ENCODE measurements around the gene KIAA0319L. TPM values are rescaled to one million over a fixed set of nuclear protein-coding genes. Genes with fewer than 3 reads are reported as not detected.

Gene KIAA0319L
- total and polyA plus RNA-seq, 2 donors (not counting 3 experiments of a cell fraction or from before 2014, with no cell fraction given): 31.4 to 43.4 TPM

- ChIA-PET CTCF (interaction anchor here (1.7 to 3.2 kb wide), 4 partner anchors 11 to 242 kb away, joined by 5 to 17 read pairs (median 9); no protein-coding TSS in a partner anchor), POLR2A (no interaction called here)
- intact Hi-C loops (cut with micrococcal nuclease) (loop anchor here (1.0 kb wide), 1 partner anchor 242 kb away; no protein-coding TSS in a partner anchor), dilution Hi-C loops (cut with MboI; ENCODE audit: extremely low pct_ligation_motif_present, low sequenced_read_pairs) (no loop called here)
- FAIRE-seq: no peak
- no peak overlapping the region for H3K9ac ChIP-seq (replicated peaks; ENCODE audit: extremely low read depth, insufficient read depth, low read length)
- no peak overlapping the region for H3K4me2 ChIP-seq (ENCODE audit: insufficient read depth, low read length)
- no peak overlapping the region for H3K4me3 ChIP-seq (replicated peaks in 1 of 3; ENCODE audit: insufficient read depth in 1 of 3, low read depth in 1 of 3, low read length in 3 of 3)
- H3K9me1 ChIP-seq (replicated peaks; ENCODE audit: control insufficient read depth, extremely low read depth, insufficient read depth, low read length): no peaks in the 10 kb centered on the region
- TF ChIP-seq EZH2 (IDR thresholded peaks at IDR 0.05; ENCODE audit: borderline replicate concordance, low read depth, low read length, severe bottlenecking) (no peak), FOS (IDR thresholded peaks at IDR 0.05; ENCODE audit: borderline replicate concordance, insufficient read depth, low read length) (no peak), CTCF (IDR thresholded peaks at IDR 0.05; ENCODE audit: extremely low read depth in 1 of 2, insufficient read depth in 1 of 2, low read depth in 1 of 2, low read length in 2 of 2) (no peak), MAX (IDR thresholded peaks at IDR 0.05; ENCODE audit: insufficient read depth, insufficient read length) (no peak), JUN (IDR thresholded peaks at IDR 0.05; ENCODE audit: borderline replicate concordance, insufficient read depth, insufficient read length, low read depth) (no peak), GATA2 (IDR thresholded peaks at IDR 0.05; ENCODE audit: insufficient read depth, insufficient read length, low read depth, low read length) (no peak), MYC (IDR thresholded peaks at IDR 0.05; ENCODE audit: low read depth, low read length) (no peak), POLR2A (IDR thresholded peaks at IDR 0.05; ENCODE audit: low read depth, low read length) (no peak), POLR2AphosphoS5 (IDR thresholded peaks at IDR 0.05; ENCODE audit: insufficient read depth, low read depth, low read length) (no peak)
- peaks cover 7% of the 10 kb centered on the region for H3K4me1 ChIP-seq (ENCODE audit: control insufficient read depth, extremely low read depth, insufficient read depth, low read length)
- H3K36me3 ChIP-seq (ENCODE audit: control insufficient read depth in 2 of 2, extremely low read depth in 1 of 2, insufficient read depth in 2 of 2, low read length in 2 of 2): peaks cover 0 to 17% of the 10 kb centered on the region in 2 experiments
- H3K27ac ChIP-seq (ENCODE audit: insufficient read depth, low read depth, low read length): no peak overlapping the region
- H2AFZ ChIP-seq (ENCODE audit: low read depth, low read length): no peak overlapping the region
- H3K79me2 ChIP-seq (ENCODE audit: control insufficient read depth, insufficient read depth, low read length): no peaks in the 10 kb centered on the region
- no peaks in the 10 kb centered on the region for H3K27me3 ChIP-seq (ENCODE audit: control insufficient read depth in 2 of 2, insufficient read depth in 2 of 2, low read length in 2 of 2)
- BruUV-seq (replicated peaks): no TSS peak
- H4K20me1 ChIP-seq (replicated peaks; ENCODE audit: control insufficient read depth, extremely low read depth, insufficient read depth, low read length): peaks cover 2% of the 10 kb centered on the region
- no peaks in the 10 kb centered on the region for H3K9me3 ChIP-seq (replicated peaks; ENCODE audit: control insufficient read depth, insufficient read depth, low read length)
- DNase-seq (ENCODE audit: low read depth, low spot score): no peak
These were observed 112.8 kb downstream of the KIAA0319L start for GRCh38 chr1:35444519-35444774.
